Measurements from ENCODE around the gene CDH13.

CDH13 gene

DNA sequence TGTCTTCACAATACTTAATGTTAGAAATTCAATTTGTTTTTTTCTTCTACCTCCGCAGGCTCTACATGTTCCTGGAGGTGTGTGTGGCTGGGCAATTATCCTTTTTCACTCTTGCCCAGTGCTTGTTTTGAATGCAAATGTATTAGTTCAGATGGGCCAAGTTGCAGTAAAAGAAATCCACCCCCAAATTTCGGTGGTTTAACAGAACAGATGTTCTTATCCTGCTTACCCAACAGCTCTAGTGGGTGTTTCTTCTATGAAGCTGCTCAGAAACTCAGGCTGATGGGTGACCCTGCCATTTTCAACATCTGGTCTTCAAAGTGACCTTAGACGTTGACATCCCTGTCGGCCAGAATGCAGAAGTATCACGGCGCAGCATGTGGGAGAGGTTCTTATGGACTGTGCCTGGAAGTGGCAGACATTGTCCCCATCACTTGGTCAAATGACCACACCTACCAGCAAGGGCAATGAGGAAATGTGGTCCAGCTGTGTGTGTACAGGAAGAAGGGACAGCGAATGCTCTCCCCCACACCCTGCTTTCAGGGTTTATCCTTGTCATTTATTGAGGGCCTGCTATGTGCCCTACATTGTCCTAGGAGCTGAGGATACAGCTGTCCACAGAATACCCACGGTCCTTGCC is 157.3 kb downstream of the CDH13 start:
- Histone ChIP-seq H3K9ac (ENCODE audit: low read length) (no peak overlapping the region), H3K4me3 (ENCODE audit: low read length) (no peak overlapping the region), H3K9me3 (replicated peaks; ENCODE audit: insufficient read depth, low read length) (no peaks in the 10 kb centered on the region), H3F3A (ENCODE audit: insufficient read depth, low read length) (no peaks in the 10 kb centered on the region), H3K36me3 (replicated peaks; ENCODE audit: insufficient read depth, low read length) (no peaks in the 10 kb centered on the region), H3K9me2 (replicated peaks; ENCODE audit: insufficient read depth, low read length) (no peaks in the 10 kb centered on the region), H3K27ac (ENCODE audit: low read length) (no peak overlapping the region), H2AFZ (ENCODE audit: low read length) (no peak overlapping the region), H3K79me2 (ENCODE audit: low read length) (no peaks in the 10 kb centered on the region), H3K4me2 (ENCODE audit: low read depth, low read length) (no peak overlapping the region), H3K4me1 (ENCODE audit: low read length) (no peaks in the 10 kb centered on the region), H3K27me3 (replicated peaks; ENCODE audit: insufficient read depth, low read length) (no peaks in the 10 kb centered on the region), H4K20me1 (ENCODE audit: insufficient read depth, low read length) (no peaks in the 10 kb centered on the region)
- no peak for DNase-seq
- no peak for TF ChIP-seq EZH2 (optimal IDR thresholded peaks at IDR 0.05; ENCODE audit: low read depth, low read length)
- TF ChIP-seq, protein P1, sequence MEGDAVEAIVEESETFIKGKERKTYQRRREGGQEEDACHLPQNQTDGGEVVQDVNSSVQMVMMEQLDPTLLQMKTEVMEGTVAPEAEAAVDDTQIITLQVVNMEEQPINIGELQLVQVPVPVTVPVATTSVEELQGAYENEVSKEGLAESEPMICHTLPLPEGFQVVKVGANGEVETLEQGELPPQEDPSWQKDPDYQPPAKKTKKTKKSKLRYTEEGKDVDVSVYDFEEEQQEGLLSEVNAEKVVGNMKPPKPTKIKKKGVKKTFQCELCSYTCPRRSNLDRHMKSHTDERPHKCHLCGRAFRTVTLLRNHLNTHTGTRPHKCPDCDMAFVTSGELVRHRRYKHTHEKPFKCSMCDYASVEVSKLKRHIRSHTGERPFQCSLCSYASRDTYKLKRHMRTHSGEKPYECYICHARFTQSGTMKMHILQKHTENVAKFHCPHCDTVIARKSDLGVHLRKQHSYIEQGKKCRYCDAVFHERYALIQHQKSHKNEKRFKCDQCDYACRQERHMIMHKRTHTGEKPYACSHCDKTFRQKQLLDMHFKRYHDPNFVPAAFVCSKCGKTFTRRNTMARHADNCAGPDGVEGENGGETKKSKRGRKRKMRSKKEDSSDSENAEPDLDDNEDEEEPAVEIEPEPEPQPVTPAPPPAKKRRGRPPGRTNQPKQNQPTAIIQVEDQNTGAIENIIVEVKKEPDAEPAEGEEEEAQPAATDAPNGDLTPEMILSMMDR (IDR thresholded peaks at IDR 0.05; ENCODE audit: low read length): no peak
- no peak for TF ChIP-seq EZH2phosphoT487 (IDR thresholded peaks at IDR 0.05; ENCODE audit: low read length)

DNA sequence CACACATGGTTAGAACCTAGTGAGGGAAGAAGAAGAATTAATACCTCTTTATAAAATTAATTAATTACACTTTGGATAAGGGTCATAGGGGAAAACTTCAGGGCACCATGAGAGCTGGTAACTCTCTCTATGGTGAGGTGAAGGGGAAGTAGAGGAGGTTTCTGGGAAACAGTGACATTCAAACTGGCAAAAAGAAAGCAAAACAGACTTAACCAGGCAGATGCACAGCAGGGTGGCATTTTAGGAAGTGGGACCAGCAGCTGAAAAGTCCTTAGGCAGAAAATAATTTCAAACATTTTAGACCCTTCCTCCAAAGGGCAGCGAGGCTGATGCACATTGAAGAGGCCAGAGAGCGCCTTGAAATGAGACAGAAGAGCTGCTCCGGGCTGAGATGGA is 157.8 kb downstream of the CDH13 start:
- H3K79me2 ChIP-seq (ENCODE audit: low read length): no peaks in the 10 kb centered on the region
- H3K4me2 ChIP-seq (ENCODE audit: low read depth, low read length): no peak overlapping the region
- H3K4me1 ChIP-seq (ENCODE audit: low read length): no peaks in the 10 kb centered on the region
- H3K4me3 ChIP-seq (ENCODE audit: low read length): no peak overlapping the region
- DNase-seq: no peak
- no peaks in the 10 kb centered on the region for H4K20me1 ChIP-seq (ENCODE audit: insufficient read depth, low read length)
- no peaks in the 10 kb centered on the region for H3K36me3 ChIP-seq (replicated peaks; ENCODE audit: insufficient read depth, low read length)
- no peaks in the 10 kb centered on the region for H3F3A ChIP-seq (ENCODE audit: insufficient read depth, low read length)
- no peak overlapping the region for H2AFZ ChIP-seq (ENCODE audit: low read length)
- H3K27me3 ChIP-seq (replicated peaks; ENCODE audit: insufficient read depth, low read length): no peaks in the 10 kb centered on the region
- H3K9ac ChIP-seq (ENCODE audit: low read length): no peak overlapping the region
- no peaks in the 10 kb centered on the region for H3K9me3 ChIP-seq (replicated peaks; ENCODE audit: insufficient read depth, low read length)
- H3K9me2 ChIP-seq (replicated peaks; ENCODE audit: insufficient read depth, low read length): no peaks in the 10 kb centered on the region
- no peak overlapping the region for H3K27ac ChIP-seq (ENCODE audit: low read length)
- TF ChIP-seq EZH2 (optimal IDR thresholded peaks at IDR 0.05; ENCODE audit: low read depth, low read length) (no peak), EZH2phosphoT487 (IDR thresholded peaks at IDR 0.05; ENCODE audit: low read length) (no peak)
- TF ChIP-seq, protein P1 (IDR thresholded peaks at IDR 0.05; ENCODE audit: low read length): no peak

DNA sequence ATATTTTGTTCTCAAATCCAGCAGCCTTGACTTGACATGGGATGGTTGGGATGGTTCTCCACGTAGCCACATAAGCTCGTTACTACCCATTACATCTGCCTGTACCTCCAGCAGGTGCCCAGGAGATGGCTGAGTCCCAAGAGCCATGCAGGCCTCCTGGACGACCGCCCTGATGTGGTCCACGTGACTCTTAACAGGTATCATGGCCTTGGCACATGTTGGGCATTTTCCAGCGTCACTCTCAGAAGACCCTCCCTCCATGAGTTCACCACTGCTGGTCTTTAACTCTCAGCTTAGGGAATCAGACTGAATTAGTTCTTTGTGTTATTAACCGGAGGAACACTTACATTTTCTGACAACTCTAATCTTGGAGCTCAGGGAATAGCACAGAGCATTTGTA is 161.5 kb downstream of the CDH13 start:
- no peaks in the 10 kb centered on the region for H3K9me3 ChIP-seq (replicated peaks; ENCODE audit: insufficient read depth, low read length)
- no peak overlapping the region for H3K4me3 ChIP-seq (ENCODE audit: low read length)
- no peaks in the 10 kb centered on the region for H3K4me1 ChIP-seq (ENCODE audit: low read length)
- H3K79me2 ChIP-seq (ENCODE audit: low read length): no peaks in the 10 kb centered on the region
- no peak for DNase-seq
- no peak overlapping the region for H3K27ac ChIP-seq (ENCODE audit: low read length)
- H3K4me2 ChIP-seq (ENCODE audit: low read depth, low read length): no peak overlapping the region
- H4K20me1 ChIP-seq (ENCODE audit: insufficient read depth, low read length): no peaks in the 10 kb centered on the region
- H3K36me3 ChIP-seq (replicated peaks; ENCODE audit: insufficient read depth, low read length): no peaks in the 10 kb centered on the region
- no peaks in the 10 kb centered on the region for H3F3A ChIP-seq (ENCODE audit: insufficient read depth, low read length)
- no peak for TF ChIP-seq EZH2phosphoT487 (IDR thresholded peaks at IDR 0.05; ENCODE audit: low read length)
- TF ChIP-seq, protein P1 (IDR thresholded peaks at IDR 0.05; ENCODE audit: low read length): no peak
- TF ChIP-seq EZH2 (optimal IDR thresholded peaks at IDR 0.05; ENCODE audit: low read depth, low read length): no peak
- H3K9ac ChIP-seq (ENCODE audit: low read length): no peak overlapping the region
- no peaks in the 10 kb centered on the region for H3K27me3 ChIP-seq (replicated peaks; ENCODE audit: insufficient read depth, low read length)
- no peaks in the 10 kb centered on the region for H3K9me2 ChIP-seq (replicated peaks; ENCODE audit: insufficient read depth, low read length)
- no peak overlapping the region for H2AFZ ChIP-seq (ENCODE audit: low read length)
